Astrocyte (in vitro differentiated cells and primary cell): ENCODE data around the gene SHC1.

Experiments
- CTCF ChIP-seq: IDR thresholded peaks from 2 replicates; pipeline ENCODE4 v1.5.1; 2011; ENCODE audit warnings: low read depth, mild to moderate bottlenecking, inconsistent platforms, low read length, moderate library complexity; ENCODE audit not compliant: insufficient read depth
- EZH2 ChIP-seq: IDR thresholded peaks from 2 replicates; pipeline ENCODE4 v1.6.1; 2012; ENCODE audit warnings: mild to moderate bottlenecking, low read length, inconsistent platforms; ENCODE audit not compliant: insufficient read depth

- TF ChIP-seq CTCF (no peak), EZH2 (no peak)
Measured at GRCh38 chr1:154969246-154969645, 1.3 kb downstream of the SHC1 start.
